ENCODE measurements around the gene CYP2W1. TPM values are rescaled to one million over a fixed set of nuclear protein-coding genes. Genes with fewer than 3 reads are reported as not detected.
"Not testable (repeated sequence)": the region's sequence is repeated elsewhere in the genome, so short reads cannot be mapped to it uniquely, and the experiment has no call there.

CYP2W1 gene
- total RNA-seq, 2 donors from 2014 or later, result not detected

- no peak overlapping the region for H3K4me3 Mint-ChIP-seq
- no peaks in the 10 kb centered on the region for H3K27me3 Mint-ChIP-seq
- no peak for ATAC-seq (replicated peaks)
- no peak overlapping the region for H3K27ac Mint-ChIP-seq
- no peaks in the 10 kb centered on the region for H3K9me3 Mint-ChIP-seq
- H3K36me3 Mint-ChIP-seq (ENCODE audit: low read depth), result no peaks in the 10 kb centered on the region
- H3K4me1 Mint-ChIP-seq, result no peaks in the 10 kb centered on the region
Measured at GRCh38 chr7:990933-991728, 8.2 kb downstream of the CYP2W1 start.

GRCh38 chr7:991729-992656, 9.0 kb downstream of the CYP2W1 start:
- Mint-ChIP-seq H3K27me3 (no peaks in the 10 kb centered on the region), H3K4me1 (no peaks in the 10 kb centered on the region), H3K27ac (no peak overlapping the region), H3K9me3 (no peaks in the 10 kb centered on the region), H3K4me3 (no peak overlapping the region), H3K36me3 (ENCODE audit: low read depth) (no peaks in the 10 kb centered on the region)
- no peak for ATAC-seq (replicated peaks)

- H3K27ac Mint-ChIP-seq, result no peak overlapping the region
- no peaks in the 10 kb centered on the region for H3K27me3 Mint-ChIP-seq
- H3K36me3 Mint-ChIP-seq (ENCODE audit: low read depth), result peaks cover 4% of the 10 kb centered on the region
- H3K4me1 Mint-ChIP-seq, result no peaks in the 10 kb centered on the region
- no peak overlapping the region for H3K4me3 Mint-ChIP-seq
- H3K9me3 Mint-ChIP-seq, result no peaks in the 10 kb centered on the region
- peak; percentile 99 for ATAC-seq (replicated peaks)
Measured at GRCh38 chr7:992709-993607, 10.0 kb downstream of the CYP2W1 start.

GRCh38 chr7:994592-995308, 11.8 kb downstream of the CYP2W1 start:
- no peak overlapping the region for H3K27ac Mint-ChIP-seq
- no peaks in the 10 kb centered on the region for H3K9me3 Mint-ChIP-seq
- no peaks in the 10 kb centered on the region for H3K27me3 Mint-ChIP-seq
- H3K4me3 Mint-ChIP-seq, result no peak overlapping the region
- ATAC-seq (replicated peaks), result no peak
- H3K4me1 Mint-ChIP-seq, result no peaks in the 10 kb centered on the region
- H3K36me3 Mint-ChIP-seq (ENCODE audit: low read depth), result peaks cover 9% of the 10 kb centered on the region

- no peak overlapping the region for H3K27ac Mint-ChIP-seq
- no peaks in the 10 kb centered on the region for H3K4me1 Mint-ChIP-seq
- no peak overlapping the region for H3K4me3 Mint-ChIP-seq
- no peak for ATAC-seq (replicated peaks)
- no peaks in the 10 kb centered on the region for H3K9me3 Mint-ChIP-seq
- no peaks in the 10 kb centered on the region for H3K27me3 Mint-ChIP-seq
- peaks cover 9% of the 10 kb centered on the region for H3K36me3 Mint-ChIP-seq (ENCODE audit: low read depth)
Measured at GRCh38 chr7:995571-995970, 12.6 kb downstream of the CYP2W1 start.

GRCh38 chr7:996079-996872, 13.3 kb downstream of the CYP2W1 start:
- no peak overlapping the region for H3K27ac Mint-ChIP-seq
- ATAC-seq (replicated peaks), result no peak
- H3K4me3 Mint-ChIP-seq, result no peak overlapping the region
- H3K36me3 Mint-ChIP-seq (ENCODE audit: low read depth), result peaks cover 9% of the 10 kb centered on the region
- no peaks in the 10 kb centered on the region for H3K4me1 Mint-ChIP-seq
- H3K27me3 Mint-ChIP-seq, result no peaks in the 10 kb centered on the region
- no peaks in the 10 kb centered on the region for H3K9me3 Mint-ChIP-seq

GRCh38 chr7:997404-998395, 14.7 kb downstream of the CYP2W1 start:
- no peak overlapping the region for H3K27ac Mint-ChIP-seq
- no peaks in the 10 kb centered on the region for H3K9me3 Mint-ChIP-seq
- no peak for ATAC-seq (replicated peaks)
- H3K36me3 Mint-ChIP-seq (ENCODE audit: low read depth), result peaks cover 9% of the 10 kb centered on the region
- no peaks in the 10 kb centered on the region for H3K4me1 Mint-ChIP-seq
- no peak overlapping the region for H3K4me3 Mint-ChIP-seq
- no peaks in the 10 kb centered on the region for H3K27me3 Mint-ChIP-seq

- ATAC-seq (replicated peaks), result no peak
- Mint-ChIP-seq H3K9me3 (no peaks in the 10 kb centered on the region), H3K4me3 (no peak overlapping the region), H3K27me3 (no peaks in the 10 kb centered on the region), H3K4me1 (no peaks in the 10 kb centered on the region), H3K27ac (no peak overlapping the region), H3K36me3 (ENCODE audit: low read depth) (peaks cover 9% of the 10 kb centered on the region)
Measured at GRCh38 chr7:999149-999879, 16.3 kb downstream of the CYP2W1 start.

- no peak overlapping the region for H3K27ac Mint-ChIP-seq
- peaks cover 9% of the 10 kb centered on the region for H3K36me3 Mint-ChIP-seq (ENCODE audit: low read depth)
- no peak overlapping the region for H3K4me3 Mint-ChIP-seq
- no peaks in the 10 kb centered on the region for H3K4me1 Mint-ChIP-seq
- no peaks in the 10 kb centered on the region for H3K27me3 Mint-ChIP-seq
- no peak for ATAC-seq (replicated peaks)
- no peaks in the 10 kb centered on the region for H3K9me3 Mint-ChIP-seq
Measured at GRCh38 chr7:999941-1000935, 17.3 kb downstream of the CYP2W1 start.

GRCh38 chr7:1001069-1001770, 18.2 kb downstream of the CYP2W1 start:
- H3K27me3 Mint-ChIP-seq; H3K27ac Mint-ChIP-seq; H3K4me3 Mint-ChIP-seq; H3K4me1 Mint-ChIP-seq; H3K9me3 Mint-ChIP-seq; ATAC-seq (replicated peaks); H3K36me3 Mint-ChIP-seq (ENCODE audit: low read depth): not testable (repeated sequence)
